ENCODE data around the gene KLK10. TPM values are rescaled to one million over a fixed set of nuclear protein-coding genes. Genes with fewer than 3 reads are reported as not detected.

KLK10 gene
- total RNA-seq, 4 donors from 2014 or later: not detected

- H3K4me3 ChIP-seq: no peak overlapping the region
- H3K4me1 ChIP-seq: no peaks in the 10 kb centered on the region
- H3K9me3 ChIP-seq: peaks cover 0 to 3% (median 0%) of the 10 kb centered on the region in 4 donors
- H3K27ac ChIP-seq (replicated peaks in 1 of 4): no peak overlapping the region
- intact Hi-C loops (cut with DNase I): no loop called here
- DNase-seq (ENCODE audit: extremely low spot score): no peak
- peaks cover 0 to 79% (median 0%) of the 10 kb centered on the region in 4 donors for H3K27me3 ChIP-seq
- 79% methylated on average over 3 of the region's 3 CpGs for WGBS
- TF ChIP-seq POLR2AphosphoS5 (IDR thresholded peaks at IDR 0.05) (no peak), EP300 (IDR thresholded peaks at IDR 0.05) (no peak), POLR2A (IDR thresholded peaks at IDR 0.05; ENCODE audit: low read depth) (no peak), CTCF (IDR thresholded peaks at IDR 0.05) (no peak)
- H3K36me3 ChIP-seq: no peaks in the 10 kb centered on the region
These were observed 55.2 kb downstream of the KLK10 start for GRCh38 chr19:50964266-50964665.

GRCh38 chr19:50963381-50963780 lies 56.1 kb downstream of the KLK10 start:
- H3K27me3 ChIP-seq: peaks cover 0 to 77% (median 0%) of the 10 kb centered on the region in 4 donors

More at GRCh38 chr19:50963381-50963780, 56.1 kb downstream of the KLK10 start:
- WGBS: 77% methylated on average over 6 of the region's 6 CpGs
- intact Hi-C loops (cut with DNase I): no loop called here
- DNase-seq (ENCODE audit: extremely low spot score): no peak
- H3K9me3 ChIP-seq: peaks cover 0 to 3% (median 0%) of the 10 kb centered on the region in 4 donors
- no peak overlapping the region for H3K4me3 ChIP-seq
- H3K4me1 ChIP-seq: no peaks in the 10 kb centered on the region
- H3K36me3 ChIP-seq: no peaks in the 10 kb centered on the region
- no peak overlapping the region for H3K27ac ChIP-seq (replicated peaks in 1 of 4)
- TF ChIP-seq EP300 (IDR thresholded peaks at IDR 0.05): no peak
- no peak for TF ChIP-seq CTCF (IDR thresholded peaks at IDR 0.05)
- TF ChIP-seq POLR2A (IDR thresholded peaks at IDR 0.05; ENCODE audit: low read depth): no peak
- TF ChIP-seq POLR2AphosphoS5 (IDR thresholded peaks at IDR 0.05): no peak

Other genes with a start within 250 kb of the KLK10 start
- not detected for gene GPR32, start 249.2 kb downstream of the KLK10 start, total RNA-seq
- not detected for gene ACP4, start 229.3 kb downstream of the KLK10 start, total RNA-seq
- not detected for gene KLK1, start 195.9 kb downstream of the KLK10 start, total RNA-seq
- not detected for gene KLK15, start 186.1 kb downstream of the KLK10 start, total RNA-seq
- not detected for gene KLK3, start 164.8 kb downstream of the KLK10 start, total RNA-seq
- gene KLK2, start 146.3 kb downstream of the KLK10 start, total RNA-seq: not detected
- gene KLK4, start 108.3 kb downstream of the KLK10 start, total RNA-seq: not detected
- not detected for gene KLK5, start 66.7 kb downstream of the KLK10 start, total RNA-seq
- not detected for gene KLK6, start 50.1 kb downstream of the KLK10 start, total RNA-seq
- gene KLK7, start 35.8 kb downstream of the KLK10 start, total RNA-seq: under 1 TPM in 2 of 4 donors, not detected in 2; 0.32 to 0.33 TPM
- gene KLK8, start 18.1 kb downstream of the KLK10 start, total RNA-seq: not detected
- gene KLK11, start 6.9 kb upstream of the KLK10 start, total RNA-seq: not detected
- gene KLK12, start 15.3 kb upstream of the KLK10 start, total RNA-seq: not detected
- gene KLK13, start 45.4 kb upstream of the KLK10 start, total RNA-seq: not detected
- gene KLK14, start 63.2 kb upstream of the KLK10 start, total RNA-seq: under 1 TPM in 1 of 4 donors, not detected in 3; 0.52 TPM
- 10 to 100 TPM in 3 of 4 donors, 1 to 10 TPM in 1; 7.1 to 18.9 (median 13.7) TPM for gene CTU1, start 88.7 kb upstream of the KLK10 start, total RNA-seq
- 1 to 10 TPM; 2.0 to 9.4 (median 3.5) TPM for gene SIGLEC9, start 105.2 kb upstream of the KLK10 start, total RNA-seq
- 1 to 10 TPM in 1 of 4 donors, under 1 TPM in 2, not detected in 1; 0.19 to 2.2 (median 0.92) TPM for gene SIGLEC7, start 122.6 kb upstream of the KLK10 start, total RNA-seq
- gene CD33, start 205.4 kb upstream of the KLK10 start, total RNA-seq: 1 to 10 TPM; 3.0 to 9.9 (median 5.5) TPM
- not detected for gene SIGLECL1, start 231.4 kb upstream of the KLK10 start, total RNA-seq

Measured in esophagus muscularis mucosa (tissue), 4 donors.